HL-60 (cell line): ENCODE data around the gene IRF3.

Experiments
- DNase-seq, 2 experiments: peaks; one replicate each; pipeline ENCODE4 v3.0.0-alpha.2; 2010 to 2020; ENCODE audit warnings: low read depth in 1 of 2, low spot score in 1 of 2
- H3K27ac ChIP-seq: fragments of 250-450 bp; sonication (Bioruptor Pico); replicated peaks from 2 replicates; pipeline ENCODE4 v1.5.1; 2020; ENCODE audit warnings: mild to moderate bottlenecking, moderate library complexity
- H3K27me3 ChIP-seq: fragments of 250-450 bp; sonication (Bioruptor Pico); 2 replicates; pipeline ENCODE4 v1.5.1; 2021; ENCODE audit warnings: mild to moderate bottlenecking, moderate library complexity; ENCODE audit not compliant: insufficient read depth, poor library complexity, severe bottlenecking
- H3K4me3 ChIP-seq: replicated peaks from 2 replicates; pipeline ENCODE4 v1.5.1; 2011; ENCODE audit warnings: mild to moderate bottlenecking, control low read depth, low read length; ENCODE audit not compliant: insufficient read depth
- CTCF ChIP-seq: IDR thresholded peaks from one replicate; pipeline ENCODE4 v1.5.1; 2011; ENCODE audit warnings: low read length, control low read depth, inconsistent platforms; ENCODE audit not compliant: insufficient read depth
- GABPA ChIP-seq: IDR thresholded peaks from 2 replicates; pipeline ENCODE4 v1.6.1; 2012; ENCODE audit warnings: low read depth
- POLR2AphosphoS5 ChIP-seq: IDR thresholded peaks from 2 replicates; pipeline ENCODE4 v1.6.1; 2012; ENCODE audit warnings: low read depth
- REST ChIP-seq: IDR thresholded peaks from 2 replicates; pipeline ENCODE4 v1.6.1; 2012; ENCODE audit warnings: low read depth; ENCODE audit not compliant: insufficient replicate concordance
- SPI1 ChIP-seq: IDR thresholded peaks from 2 replicates; pipeline ENCODE4 v1.6.1; 2012; ENCODE audit warnings: low read depth, mild to moderate bottlenecking, borderline replicate concordance
- long read RNA-seq: library from polyadenylated mRNA; unstranded; transcript quantifications from one replicate; pipeline ENCODE4 v2.0.0, GENCODE V29; 2020

The IRF3 gene, protein sequence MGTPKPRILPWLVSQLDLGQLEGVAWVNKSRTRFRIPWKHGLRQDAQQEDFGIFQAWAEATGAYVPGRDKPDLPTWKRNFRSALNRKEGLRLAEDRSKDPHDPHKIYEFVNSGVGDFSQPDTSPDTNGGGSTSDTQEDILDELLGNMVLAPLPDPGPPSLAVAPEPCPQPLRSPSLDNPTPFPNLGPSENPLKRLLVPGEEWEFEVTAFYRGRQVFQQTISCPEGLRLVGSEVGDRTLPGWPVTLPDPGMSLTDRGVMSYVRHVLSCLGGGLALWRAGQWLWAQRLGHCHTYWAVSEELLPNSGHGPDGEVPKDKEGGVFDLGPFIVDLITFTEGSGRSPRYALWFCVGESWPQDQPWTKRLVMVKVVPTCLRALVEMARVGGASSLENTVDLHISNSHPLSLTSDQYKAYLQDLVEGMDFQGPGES
- long read RNA-seq, transcript IRF3-228 (8 exons, 1,556 nt): minor isoform, 5 of 103 reads
- long read RNA-seq, transcript IRF3-203 (8 exons, 1,613 nt): major isoform, 53 of 103 reads
- long read RNA-seq, partial matches to known transcripts: 7 of 103 reads
- long read RNA-seq, other reads (novel, unspliced or antisense): 32 of 103 reads

GRCh38 chr19:49665351-49666119 lies at the start of gene IRF3, which contains the start of gene BCL2L12:
Gene IRF3, minus strand, starts transcription at chr19:49665857. Its CDS starts 1,019 bp downstream, at chr19:49664838.
Gene BCL2L12, plus strand, starts transcription at chr19:49665933. Its CDS starts 760 bp downstream, at chr19:49666693.
- Histone ChIP-seq H3K4me3 (peak within 1 kb of the TSS; percentile 82), H3K27me3 (no peaks in the 10 kb centered on the region), H3K27ac (peak within 1 kb of the TSS; percentile 79)
- DNase-seq: peak; percentile 94 to 98
- TF ChIP-seq CTCF (no peak), GABPA (no peak), REST (no peak), SPI1 (no peak), POLR2AphosphoS5 (no peak; the same call in 1 of the 2 replicates)

GRCh38 chr19:49713236-49713845 lies 47.7 kb upstream of the IRF3 start:
- no peak for DNase-seq
- Histone ChIP-seq H3K4me3 (no peak overlapping the region), H3K27ac (no peak overlapping the region), H3K27me3 (no peaks in the 10 kb centered on the region)
- TF ChIP-seq REST (no peak), GABPA (no peak), POLR2AphosphoS5 (no peak), SPI1 (no peak), CTCF (no peak)

GRCh38 chr19:49712397-49712859 lies 46.8 kb upstream of the IRF3 start:
- no peaks in the 10 kb centered on the region for H3K27me3 ChIP-seq
- H3K27ac ChIP-seq: no peak overlapping the region
- TF ChIP-seq CTCF (no peak), REST (no peak), SPI1 (no peak), POLR2AphosphoS5 (no peak), GABPA (no peak)
- no peak overlapping the region for H3K4me3 ChIP-seq
- DNase-seq: no peak
